ENCODE results near the gene CST5. TPM values are rescaled to one million over a fixed set of nuclear protein-coding genes. Genes with fewer than 3 reads are reported as not detected.

CST5 gene, protein sequence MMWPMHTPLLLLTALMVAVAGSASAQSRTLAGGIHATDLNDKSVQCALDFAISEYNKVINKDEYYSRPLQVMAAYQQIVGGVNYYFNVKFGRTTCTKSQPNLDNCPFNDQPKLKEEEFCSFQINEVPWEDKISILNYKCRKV
- total RNA-seq (not detected), polyA plus RNA-seq (not detected)

DNA sequence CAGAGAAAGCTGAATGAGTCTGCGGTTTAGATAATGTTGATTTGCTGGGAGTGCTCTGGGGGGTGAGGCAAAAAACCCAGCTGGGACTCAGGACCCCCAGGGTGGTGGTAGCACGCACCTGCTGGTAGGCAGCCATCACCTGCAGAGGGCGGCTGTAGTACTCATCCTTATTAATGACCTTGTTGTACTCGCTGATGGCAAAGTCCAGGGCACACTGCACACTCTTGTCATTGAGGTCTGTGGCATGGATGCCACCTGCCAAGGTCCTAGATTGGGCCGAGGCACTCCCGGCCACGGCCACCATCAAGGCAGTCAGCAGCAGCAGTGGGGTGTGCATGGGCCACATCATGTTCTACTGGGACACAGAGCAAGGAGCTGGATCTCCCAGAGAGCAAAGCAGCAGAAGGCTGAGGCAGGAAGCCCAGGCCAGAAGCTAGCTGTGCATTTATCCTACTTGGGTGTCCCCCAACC, at the start of gene CST5:
CST5 (minus strand) TSS at position 421 of the 471 bp plus-strand sequence; CDS start at position 349, 72 bp downstream.
- intact Hi-C loops (cut with DNase I) = no loop called here
- Histone ChIP-seq H3K4me1 (peaks cover 0 to 42% (median 33%) of the 10 kb centered on the region in 4 donors), H3K27ac (peak within 1 kb of the TSS in 2 of 4 donors; percentile 48 to 68), H3K27me3 (no peaks in the 10 kb centered on the region), H3K4me3 (no peak within 1 kb of the TSS), H3K36me3 (no peaks in the 10 kb centered on the region), H3K9me3 (no peaks in the 10 kb centered on the region)
- WGBS, 2 donors = 86 to 91% methylated on average over 7 of the region's 7 CpGs
- no peak for TF ChIP-seq EP300 (IDR thresholded peaks at IDR 0.05)
- TF ChIP-seq, protein P1, sequence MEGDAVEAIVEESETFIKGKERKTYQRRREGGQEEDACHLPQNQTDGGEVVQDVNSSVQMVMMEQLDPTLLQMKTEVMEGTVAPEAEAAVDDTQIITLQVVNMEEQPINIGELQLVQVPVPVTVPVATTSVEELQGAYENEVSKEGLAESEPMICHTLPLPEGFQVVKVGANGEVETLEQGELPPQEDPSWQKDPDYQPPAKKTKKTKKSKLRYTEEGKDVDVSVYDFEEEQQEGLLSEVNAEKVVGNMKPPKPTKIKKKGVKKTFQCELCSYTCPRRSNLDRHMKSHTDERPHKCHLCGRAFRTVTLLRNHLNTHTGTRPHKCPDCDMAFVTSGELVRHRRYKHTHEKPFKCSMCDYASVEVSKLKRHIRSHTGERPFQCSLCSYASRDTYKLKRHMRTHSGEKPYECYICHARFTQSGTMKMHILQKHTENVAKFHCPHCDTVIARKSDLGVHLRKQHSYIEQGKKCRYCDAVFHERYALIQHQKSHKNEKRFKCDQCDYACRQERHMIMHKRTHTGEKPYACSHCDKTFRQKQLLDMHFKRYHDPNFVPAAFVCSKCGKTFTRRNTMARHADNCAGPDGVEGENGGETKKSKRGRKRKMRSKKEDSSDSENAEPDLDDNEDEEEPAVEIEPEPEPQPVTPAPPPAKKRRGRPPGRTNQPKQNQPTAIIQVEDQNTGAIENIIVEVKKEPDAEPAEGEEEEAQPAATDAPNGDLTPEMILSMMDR (IDR thresholded peaks at IDR 0.05) = no peak
- no peak for TF ChIP-seq POLR2AphosphoS5 (IDR thresholded peaks at IDR 0.05)
- TF ChIP-seq POLR2A (IDR thresholded peaks at IDR 0.05) = no peak
- no peak for DNase-seq

DNA sequence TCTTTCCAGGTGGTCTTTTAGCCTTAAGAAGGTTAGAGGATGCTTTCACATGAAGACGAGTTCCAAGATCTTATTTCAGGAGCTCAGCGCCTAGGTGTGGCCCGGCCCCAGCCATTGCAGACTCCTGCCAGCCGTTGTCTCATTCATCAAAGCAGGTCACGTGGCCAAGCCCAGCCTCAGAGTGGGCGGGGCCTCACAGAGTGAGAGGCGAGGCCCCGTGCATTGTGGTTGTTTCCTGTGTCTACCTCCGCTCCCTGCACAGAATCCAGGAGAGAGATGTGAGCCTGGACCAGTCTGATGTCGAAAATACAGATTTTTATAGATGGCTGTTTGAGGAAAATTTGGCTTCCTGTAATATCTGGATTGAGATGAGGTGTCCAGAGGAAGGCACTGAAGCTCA, 49.2 kb upstream of the CST5 start:
- no peaks in the 10 kb centered on the region for H3K36me3 ChIP-seq
- peaks cover 0 to 3% (median 0%) of the 10 kb centered on the region in 3 donors for H3K27me3 ChIP-seq
- no peak overlapping the region for H3K4me3 ChIP-seq
- no peaks in the 10 kb centered on the region for H3K9me3 ChIP-seq
- 52 to 67% methylated on average over 10 of the region's 10 CpGs for WGBS, 2 donors
- TF ChIP-seq POLR2AphosphoS5 (IDR thresholded peaks at IDR 0.05) = no peak
- TF ChIP-seq POLR2A (IDR thresholded peaks at IDR 0.05) = no peak
- no peak for TF ChIP-seq EP300 (IDR thresholded peaks at IDR 0.05)
- TF ChIP-seq, protein P1 (IDR thresholded peaks at IDR 0.05) = no peak
- DNase-seq = no peak
- H3K4me1 ChIP-seq = no peaks in the 10 kb centered on the region
- H3K27ac ChIP-seq = no peak overlapping the region
- intact Hi-C loops (cut with DNase I) = no loop called here

DNA sequence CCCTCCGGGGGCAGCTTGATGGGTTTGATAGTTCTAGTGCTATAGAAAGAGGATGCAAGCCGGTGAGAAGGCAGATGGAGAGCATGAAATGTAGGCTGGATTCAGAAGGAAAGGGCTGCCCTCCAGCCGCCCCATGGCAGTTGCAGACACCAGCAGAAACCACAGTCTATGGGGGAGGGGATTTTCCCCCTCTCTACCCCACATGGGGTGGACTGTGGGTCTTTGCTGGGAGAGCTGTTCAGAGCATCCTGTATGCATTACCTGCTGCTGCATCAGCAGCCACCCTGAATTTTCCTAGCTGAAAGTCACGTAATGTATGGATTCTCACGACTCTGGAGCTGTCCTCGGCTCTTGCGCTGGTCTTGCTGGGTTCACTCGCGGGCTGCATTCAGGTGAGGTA, 48.8 kb upstream of the CST5 start:
- no peaks in the 10 kb centered on the region for H3K9me3 ChIP-seq

DNA sequence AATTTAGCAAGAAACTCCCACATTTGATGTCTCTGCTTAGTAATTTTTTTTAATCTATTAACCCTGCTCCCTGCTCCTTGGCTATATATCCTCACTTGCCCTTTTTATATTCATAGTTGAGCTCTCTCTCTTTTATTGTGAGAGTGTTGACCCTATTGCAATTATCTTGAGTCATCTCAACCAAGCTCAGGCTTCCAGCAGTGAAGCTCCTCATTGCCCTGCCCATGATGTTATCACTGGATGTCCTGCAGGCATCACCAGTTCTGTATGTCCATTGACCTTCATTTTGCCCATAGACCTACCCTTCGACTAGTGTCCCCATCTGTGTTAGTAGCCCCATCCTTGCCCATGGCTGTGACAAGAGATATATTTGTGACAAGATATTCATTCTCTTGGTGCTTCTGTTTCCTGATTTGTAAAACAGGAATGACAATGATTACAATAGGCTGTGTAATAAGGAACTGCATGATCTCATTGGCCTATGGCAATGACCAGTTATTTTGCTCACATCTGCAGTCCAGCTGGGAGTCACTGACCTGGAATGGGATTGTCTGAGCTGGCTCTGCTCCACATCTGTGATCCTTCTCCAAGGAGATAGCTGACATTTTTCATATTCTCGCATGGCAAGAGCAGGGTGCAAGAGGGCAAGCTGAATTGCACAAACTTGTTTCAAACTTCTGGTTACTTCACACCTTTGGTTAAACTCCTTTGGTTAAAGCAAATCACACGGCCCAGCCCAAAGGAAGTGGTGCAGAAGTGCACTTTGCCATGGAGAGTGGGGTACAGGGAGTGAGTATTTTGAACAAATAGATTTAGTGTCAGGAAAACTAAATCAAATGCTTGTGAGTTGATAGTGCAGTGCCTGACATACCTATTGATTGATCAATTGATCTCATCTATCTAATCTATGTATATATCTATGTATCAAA, 47.7 kb upstream of the CST5 start:
- DNase-seq = no peak
- H3K36me3 ChIP-seq = no peaks in the 10 kb centered on the region
- peaks cover 0 to 3% (median 0%) of the 10 kb centered on the region in 3 donors for H3K27me3 ChIP-seq
- TF ChIP-seq POLR2AphosphoS5 (IDR thresholded peaks at IDR 0.05) = no peak
- TF ChIP-seq, protein P1 (IDR thresholded peaks at IDR 0.05) = no peak
- no peak for TF ChIP-seq POLR2A (IDR thresholded peaks at IDR 0.05)
- no peak for TF ChIP-seq EP300 (IDR thresholded peaks at IDR 0.05)
- no peak overlapping the region for H3K27ac ChIP-seq
- H3K4me1 ChIP-seq = no peaks in the 10 kb centered on the region
- WGBS, 2 donors = 43 to 56% methylated on average over 3 of the region's 3 CpGs
- intact Hi-C loops (cut with DNase I) = no loop called here
- H3K4me3 ChIP-seq = no peak overlapping the region
- no peaks in the 10 kb centered on the region for H3K9me3 ChIP-seq

More for the DNA sequence above, 48.8 kb upstream of the CST5 start:
- Histone ChIP-seq H3K36me3 (no peaks in the 10 kb centered on the region), H3K4me3 (no peak overlapping the region), H3K4me1 (no peaks in the 10 kb centered on the region), H3K27me3 (peaks cover 0 to 3% (median 0%) of the 10 kb centered on the region in 3 donors), H3K27ac (no peak overlapping the region)
- no peak for DNase-seq
- TF ChIP-seq POLR2AphosphoS5 (IDR thresholded peaks at IDR 0.05) (no peak), POLR2A (IDR thresholded peaks at IDR 0.05) (no peak), EP300 (IDR thresholded peaks at IDR 0.05) (no peak)
- TF ChIP-seq, protein P1 (IDR thresholded peaks at IDR 0.05) = no peak
- 90 to 93% methylated on average over 9 of the region's 9 CpGs for WGBS, 2 donors
- intact Hi-C loops (cut with DNase I) = no loop called here

Measured in sigmoid colon (tissue), 7 donors.